Measurements from ENCODE around the gene XPO6. TPM values are rescaled to one million over a fixed set of nuclear protein-coding genes. Genes with fewer than 3 reads are reported as not detected.

Gene XPO6
- total and polyA plus RNA-seq, 5 donors = 19.9 to 36.4 (median 32.2) TPM

DNA sequence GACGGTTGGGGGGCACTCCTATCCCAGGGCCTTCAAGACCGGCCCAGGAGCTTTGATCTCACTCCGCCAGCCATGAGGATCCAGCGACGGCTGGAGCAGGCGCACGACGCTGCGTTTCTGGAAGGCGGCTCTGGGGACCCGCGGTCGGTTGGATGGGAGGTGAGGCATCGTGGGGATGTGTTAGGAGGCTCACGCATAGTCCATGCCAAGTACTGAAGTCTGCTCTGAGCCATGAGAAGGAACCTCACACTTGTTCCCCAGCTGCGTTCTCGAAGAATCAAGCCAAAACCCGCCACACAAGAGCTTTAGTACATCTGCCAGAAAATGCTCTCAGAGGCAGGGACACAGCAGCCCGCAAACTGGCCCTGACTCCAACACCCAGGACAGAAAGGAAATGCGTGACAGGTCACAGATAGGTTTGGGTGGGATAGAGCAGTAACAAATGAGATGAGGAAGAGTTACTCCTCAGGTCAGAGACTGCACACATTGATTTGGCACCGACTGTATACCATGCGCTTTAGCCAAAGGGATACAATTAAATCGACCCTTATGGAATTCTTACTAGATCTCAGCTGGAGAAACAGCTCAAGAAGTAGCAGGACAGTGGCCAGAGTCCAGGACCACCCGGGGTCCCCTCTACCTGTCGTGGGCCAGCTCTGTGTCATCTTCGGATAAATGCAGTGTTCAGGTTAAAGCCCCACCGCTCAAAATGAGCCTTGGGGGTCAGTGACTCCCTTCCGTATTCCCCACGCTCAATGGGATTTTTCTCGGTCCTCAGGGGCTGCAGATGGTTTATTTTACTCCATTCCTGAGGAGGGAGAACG is 141.6 kb downstream of the XPO6 start:
- no peaks in the 10 kb centered on the region for H3K27me3 ChIP-seq (ENCODE audit: control insufficient read depth, insufficient read depth)
- DNase-seq (peak in 1 of 3 donors; percentile 47), ATAC-seq (no peak)

DNA sequence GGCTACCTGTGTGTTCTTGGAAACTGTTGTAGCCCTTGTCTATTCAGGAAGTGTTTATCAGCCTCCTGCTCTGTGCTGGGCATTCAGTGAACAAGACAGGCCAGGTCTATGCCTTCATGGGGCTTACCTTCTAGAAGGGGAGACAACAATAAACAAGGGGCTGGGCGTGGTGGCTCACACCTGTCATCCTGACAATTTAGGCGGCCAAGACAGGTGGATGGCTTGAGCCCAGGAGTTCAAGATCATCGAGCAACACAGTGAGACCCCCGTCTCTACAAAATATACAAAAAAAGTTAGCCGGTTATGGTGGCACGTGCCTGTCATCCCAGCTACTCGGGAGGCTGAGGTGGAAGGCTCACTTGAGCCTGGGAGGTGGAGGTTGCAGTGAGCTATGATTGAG is 142.8 kb downstream of the XPO6 start:
- Histone ChIP-seq H3K27ac (ENCODE audit: low read length) (no peak overlapping the region), H3K4me3 (ENCODE audit: low read length) (no peak overlapping the region), H3K9me3 (ENCODE audit: control insufficient read depth, low read length) (no peaks in the 10 kb centered on the region), H3K27me3 (ENCODE audit: control insufficient read depth, insufficient read depth) (no peaks in the 10 kb centered on the region), H3K4me1 (ENCODE audit: control insufficient read depth, insufficient read depth, low read length) (no peaks in the 10 kb centered on the region)
- ATAC-seq = no peak
- intact Hi-C loops (cut with DNase I) = loop anchor here in 2 of 4 donors (5.0 to 10.0 kb wide), 2 partner anchors 92 to 434 kb away; no protein-coding TSS in a partner anchor
- 90% methylated on average over 7 of the region's 7 CpGs for WGBS
- DNase-seq = no peak

More for the DNA sequence above, 141.6 kb downstream of the XPO6 start:
- H3K9me3 ChIP-seq (ENCODE audit: control insufficient read depth, low read length) = no peaks in the 10 kb centered on the region
- H3K4me3 ChIP-seq (ENCODE audit: low read length) = no peak overlapping the region
- 56% methylated on average over 31 of the region's 31 CpGs for WGBS
- H3K27ac ChIP-seq (ENCODE audit: low read length) = no peak overlapping the region
- intact Hi-C loops (cut with DNase I) = loop anchor here in 3 of 4 donors (5.0 to 10.0 kb wide), 3 partner anchors 93 to 435 kb away; no protein-coding TSS in a partner anchor
- H3K4me1 ChIP-seq (ENCODE audit: control insufficient read depth, insufficient read depth, low read length) = no peaks in the 10 kb centered on the region

DNA sequence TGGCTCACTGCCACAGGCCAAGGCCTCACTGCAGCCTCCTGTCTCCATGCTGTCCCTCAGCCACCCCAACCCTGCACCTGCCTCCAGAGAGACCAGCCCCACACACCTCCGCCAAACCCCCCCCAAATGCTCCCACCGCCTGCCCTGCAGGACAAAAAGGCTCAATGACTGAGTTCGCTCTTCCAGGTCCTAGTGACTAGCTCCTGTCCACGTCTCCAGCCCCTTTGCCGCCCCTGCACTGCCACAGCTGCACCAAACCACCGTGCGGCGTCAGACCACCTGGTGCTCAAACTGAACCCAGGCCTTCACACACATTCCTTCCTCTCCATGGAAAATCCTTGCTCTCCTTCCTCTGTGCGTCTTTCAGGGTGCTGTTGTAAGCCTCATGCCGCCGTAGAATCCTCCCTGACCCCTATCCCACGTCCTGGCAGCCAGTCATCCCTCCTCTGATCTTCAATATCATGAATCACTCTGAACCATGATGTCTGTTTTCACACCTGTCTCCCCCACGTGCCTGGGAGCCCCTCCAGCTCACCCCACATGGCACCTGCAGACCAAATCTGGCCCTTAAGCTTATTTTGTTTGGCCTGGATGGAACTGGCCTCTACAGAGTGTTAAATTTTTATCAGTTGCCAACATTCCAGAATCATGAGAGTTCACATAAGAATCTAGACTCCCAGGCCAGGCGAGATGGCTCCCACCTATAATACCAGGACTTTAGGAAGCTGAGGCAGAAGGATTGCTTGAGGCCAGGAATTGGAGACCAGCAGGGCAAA is 144.0 kb downstream of the XPO6 start:
- ATAC-seq (peak; percentile 67 to 79), DNase-seq (peak in 2 of 3 donors; percentile 65 to 70)
- Histone ChIP-seq H3K27ac (ENCODE audit: low read length) (peak overlapping the region; percentile 31), H3K4me1 (ENCODE audit: control insufficient read depth, insufficient read depth, low read length) (no peaks in the 10 kb centered on the region), H3K4me3 (ENCODE audit: low read length) (no peak overlapping the region), H3K27me3 (ENCODE audit: control insufficient read depth, insufficient read depth) (no peaks in the 10 kb centered on the region), H3K9me3 (ENCODE audit: control insufficient read depth, low read length) (no peaks in the 10 kb centered on the region)
- whole genome bisulfite sequencing = 57% methylated on average over 14 of the region's 14 CpGs
- intact Hi-C loops (cut with DNase I) = loop anchor here in 2 of 4 donors (5.0 to 10.0 kb wide), 2 partner anchors 90 to 433 kb away; no protein-coding TSS in a partner anchor

DNA sequence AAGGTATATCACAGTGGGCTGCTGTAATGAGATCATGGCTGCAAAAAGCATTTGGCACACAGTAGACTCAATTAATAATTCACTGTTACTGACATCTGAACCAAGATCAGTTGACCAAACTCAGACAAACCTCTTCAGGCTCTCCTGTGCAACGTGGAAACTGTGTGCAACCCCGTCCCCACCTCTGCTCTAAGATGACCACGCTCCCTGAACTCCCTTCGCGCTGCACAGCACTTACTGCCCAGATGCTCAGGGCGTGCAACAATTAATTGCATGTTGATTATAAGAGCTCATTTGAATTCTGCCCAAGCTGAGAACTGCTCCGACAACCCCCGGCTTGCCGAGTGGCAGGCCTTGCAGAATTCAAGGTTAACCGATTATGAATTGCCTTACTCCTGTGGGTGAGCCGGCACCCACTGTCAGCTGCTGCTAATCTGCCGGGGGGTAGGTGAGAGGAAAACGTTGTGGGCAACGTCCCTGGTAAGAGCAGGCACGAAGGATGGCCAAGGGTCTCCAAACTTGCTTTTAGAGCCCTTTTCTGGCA is 147.0 kb downstream of the XPO6 start:
- WGBS = 77% methylated on average over 15 of the region's 15 CpGs
- peaks cover 3% of the 10 kb centered on the region for H3K4me1 ChIP-seq (ENCODE audit: control insufficient read depth, insufficient read depth, low read length)
- DNase-seq (no peak), ATAC-seq (no peak)
- no peaks in the 10 kb centered on the region for H3K9me3 ChIP-seq (ENCODE audit: control insufficient read depth, low read length)
- no peaks in the 10 kb centered on the region for H3K27me3 ChIP-seq (ENCODE audit: control insufficient read depth, insufficient read depth)
- H3K27ac ChIP-seq (ENCODE audit: low read length) = no peak overlapping the region
- H3K4me3 ChIP-seq (ENCODE audit: low read length) = no peak overlapping the region
- intact Hi-C loops (cut with DNase I) = loop anchor here in 3 of 4 donors (5.0 to 10.0 kb wide), 3 partner anchors 87 to 430 kb away; no protein-coding TSS in a partner anchor

DNA sequence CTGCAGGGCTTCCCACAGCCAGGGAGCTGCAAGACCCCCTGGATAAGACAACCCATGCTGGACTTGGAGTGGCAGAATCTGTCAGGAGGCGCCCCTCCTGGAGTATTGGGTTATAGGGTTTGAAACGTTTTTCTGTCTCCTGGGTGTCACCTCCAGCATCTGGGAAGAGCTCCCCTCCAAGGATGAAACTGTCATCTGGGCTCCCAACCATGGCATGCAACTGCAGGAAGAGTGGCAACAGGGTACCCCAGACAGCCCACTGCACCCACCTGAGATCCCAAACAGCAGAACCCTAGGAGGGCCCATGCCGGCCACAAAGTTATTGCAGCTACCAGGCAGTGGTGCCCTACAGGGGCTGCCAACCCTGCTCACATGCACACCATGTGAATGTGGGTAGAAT is 147.6 kb downstream of the XPO6 start:
- Histone ChIP-seq H3K9me3 (ENCODE audit: control insufficient read depth, low read length) (no peaks in the 10 kb centered on the region), H3K4me1 (ENCODE audit: control insufficient read depth, insufficient read depth, low read length) (peaks cover 3% of the 10 kb centered on the region), H3K27ac (ENCODE audit: low read length) (no peak overlapping the region), H3K4me3 (ENCODE audit: low read length) (no peak overlapping the region), H3K27me3 (ENCODE audit: control insufficient read depth, insufficient read depth) (no peaks in the 10 kb centered on the region)
- intact Hi-C loops (cut with DNase I) = loop anchor here in 2 of 4 donors (5.0 to 10.0 kb wide), 3 partner anchors 87 to 429 kb away; no protein-coding TSS in a partner anchor
- 49% methylated on average over 3 of the region's 3 CpGs for WGBS
- ATAC-seq = no peak
- DNase-seq = no peak

DNA sequence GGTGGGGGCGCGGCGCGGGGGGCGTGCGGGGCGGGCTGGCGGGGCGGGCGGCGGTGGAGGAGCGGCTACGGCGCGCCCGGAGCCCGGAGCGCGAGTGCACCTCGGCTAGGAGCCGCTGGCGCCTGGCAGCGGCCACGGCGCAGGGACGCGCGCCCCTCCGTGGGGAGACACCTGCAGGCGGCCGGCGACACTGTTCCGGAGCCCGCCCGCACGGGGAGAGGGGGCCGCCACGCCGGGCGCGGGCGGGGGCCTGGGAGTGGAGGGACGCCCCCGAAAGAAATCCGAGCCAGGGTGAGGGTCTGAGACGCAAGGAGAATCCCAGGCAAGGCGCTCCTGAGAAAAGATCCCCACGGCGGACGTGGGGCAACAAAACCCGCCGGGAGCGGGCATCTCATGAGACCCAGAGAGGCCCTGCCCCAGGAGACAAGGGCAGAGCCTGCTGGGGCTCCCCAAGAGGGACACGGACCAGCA is 148.1 kb downstream of the XPO6 start, which contains the start of gene GSG1L:
GSG1L (minus strand) TSS at position 124 of the 471 bp plus-strand sequence. CDS start 290 bp downstream, outside the sequence.
- H3K9me3 ChIP-seq (ENCODE audit: control insufficient read depth, low read length) = no peaks in the 10 kb centered on the region
- peaks cover 3% of the 10 kb centered on the region for H3K4me1 ChIP-seq (ENCODE audit: control insufficient read depth, insufficient read depth, low read length)
- intact Hi-C loops (cut with DNase I) = loop anchor here in 2 of 4 donors (5.0 to 10.0 kb wide), 3 partner anchors 86 to 429 kb away; no protein-coding TSS in a partner anchor
- DNase-seq (peak in 1 of 3 donors; percentile 65), ATAC-seq (peak in 1 of 2 donors; percentile 52)
- 2% methylated on average over 54 of the region's 54 CpGs for WGBS
- peak within 1 kb of the TSS; percentile 73 for H3K4me3 ChIP-seq (ENCODE audit: low read length)
- no peaks in the 10 kb centered on the region for H3K27me3 ChIP-seq (ENCODE audit: control insufficient read depth, insufficient read depth)
- H3K27ac ChIP-seq (ENCODE audit: low read length) = peak within 1 kb of the TSS; percentile 31

DNA sequence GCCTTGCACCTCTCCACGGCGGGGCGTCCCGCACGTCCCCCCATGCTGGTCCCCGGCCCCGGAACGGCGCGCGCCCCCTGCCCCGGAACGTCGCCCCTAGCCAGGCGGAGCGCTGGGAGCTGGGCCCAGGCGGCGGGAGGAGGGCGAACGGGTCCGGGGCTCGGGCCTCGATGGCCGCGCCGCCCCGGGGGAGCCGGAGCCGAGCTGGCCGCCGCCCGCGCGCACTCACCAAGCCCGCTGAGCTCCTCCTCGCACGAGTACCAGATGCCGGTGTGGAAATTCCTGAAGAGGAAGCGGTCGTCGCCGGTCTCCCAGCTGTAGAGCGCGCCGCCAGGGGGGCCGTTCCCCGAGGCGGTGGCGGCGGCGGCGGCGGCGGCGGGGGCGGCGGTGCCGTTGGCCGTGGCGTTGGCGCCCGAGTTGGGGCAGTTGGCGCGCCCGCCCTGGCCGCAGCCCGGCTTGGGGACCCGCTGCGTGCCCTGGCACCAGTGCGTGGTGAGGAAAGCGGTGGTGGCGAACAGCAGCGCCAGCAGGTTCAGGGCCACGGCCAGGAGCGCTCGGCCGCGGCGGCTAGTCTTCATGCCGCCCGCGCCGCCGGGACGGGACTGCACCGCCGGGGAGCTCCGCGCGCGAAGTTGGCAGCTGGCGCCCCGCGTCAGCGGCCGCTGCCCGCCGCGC is 148.8 kb downstream of the XPO6 start:
- WGBS = under 1% methylated on average over 99 of the region's 99 CpGs
- ATAC-seq (no peak), DNase-seq (no peak)
- intact Hi-C loops (cut with DNase I) = loop anchor here in 2 of 4 donors (5.0 to 10.0 kb wide), 3 partner anchors 86 to 428 kb away; no protein-coding TSS in a partner anchor
- no peaks in the 10 kb centered on the region for H3K27me3 ChIP-seq (ENCODE audit: control insufficient read depth, insufficient read depth)
- peaks cover 3% of the 10 kb centered on the region for H3K4me1 ChIP-seq (ENCODE audit: control insufficient read depth, insufficient read depth, low read length)
- H3K27ac ChIP-seq (ENCODE audit: low read length) = peak overlapping the region; percentile 31
- H3K9me3 ChIP-seq (ENCODE audit: control insufficient read depth, low read length) = no peaks in the 10 kb centered on the region
- peak overlapping the region; percentile 73 for H3K4me3 ChIP-seq (ENCODE audit: low read length)

DNA sequence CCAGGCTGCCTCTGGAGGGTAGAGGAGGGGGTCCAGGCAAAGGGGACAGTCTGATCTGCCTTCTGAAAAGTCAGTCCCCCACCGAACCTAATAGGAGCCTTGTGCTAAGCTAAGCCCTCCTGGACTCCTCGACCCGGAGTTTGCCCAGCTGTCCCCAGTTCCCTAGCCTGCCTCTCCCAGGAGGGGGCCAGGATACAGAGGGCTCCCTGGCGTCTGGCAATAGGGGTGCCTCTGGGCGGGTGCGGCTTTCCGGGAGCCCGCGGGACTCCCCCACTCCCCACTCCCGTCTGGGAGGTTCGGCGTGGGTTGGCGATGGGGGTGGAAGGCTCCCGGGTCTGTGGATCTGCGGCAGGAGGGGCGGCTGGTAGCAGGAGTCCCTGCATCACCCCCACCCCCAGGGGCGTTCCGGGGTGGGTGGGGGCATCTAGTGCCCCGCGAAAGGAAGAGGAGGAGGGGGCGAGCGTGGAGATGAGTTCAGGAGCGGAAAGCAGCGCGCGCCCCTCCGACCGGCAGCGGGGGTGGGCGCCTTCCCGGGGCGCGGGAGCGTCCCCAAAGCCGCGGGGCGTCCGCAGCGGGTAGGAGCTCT is 149.4 kb downstream of the XPO6 start:
- ATAC-seq = peak in 1 of 2 donors; percentile 21
- Histone ChIP-seq H3K4me1 (ENCODE audit: control insufficient read depth, insufficient read depth, low read length) (peaks cover 3% of the 10 kb centered on the region), H3K4me3 (ENCODE audit: low read length) (peak overlapping the region; percentile 73), H3K27me3 (ENCODE audit: control insufficient read depth, insufficient read depth) (no peaks in the 10 kb centered on the region), H3K27ac (ENCODE audit: low read length) (no peak overlapping the region), H3K9me3 (ENCODE audit: control insufficient read depth, low read length) (no peaks in the 10 kb centered on the region)
- 6% methylated on average over 39 of the region's 39 CpGs for WGBS
- no peak for DNase-seq
- intact Hi-C loops (cut with DNase I) = loop anchor here in 2 of 4 donors (5.0 to 10.0 kb wide), 3 partner anchors 85 to 428 kb away; no protein-coding TSS in a partner anchor

DNA sequence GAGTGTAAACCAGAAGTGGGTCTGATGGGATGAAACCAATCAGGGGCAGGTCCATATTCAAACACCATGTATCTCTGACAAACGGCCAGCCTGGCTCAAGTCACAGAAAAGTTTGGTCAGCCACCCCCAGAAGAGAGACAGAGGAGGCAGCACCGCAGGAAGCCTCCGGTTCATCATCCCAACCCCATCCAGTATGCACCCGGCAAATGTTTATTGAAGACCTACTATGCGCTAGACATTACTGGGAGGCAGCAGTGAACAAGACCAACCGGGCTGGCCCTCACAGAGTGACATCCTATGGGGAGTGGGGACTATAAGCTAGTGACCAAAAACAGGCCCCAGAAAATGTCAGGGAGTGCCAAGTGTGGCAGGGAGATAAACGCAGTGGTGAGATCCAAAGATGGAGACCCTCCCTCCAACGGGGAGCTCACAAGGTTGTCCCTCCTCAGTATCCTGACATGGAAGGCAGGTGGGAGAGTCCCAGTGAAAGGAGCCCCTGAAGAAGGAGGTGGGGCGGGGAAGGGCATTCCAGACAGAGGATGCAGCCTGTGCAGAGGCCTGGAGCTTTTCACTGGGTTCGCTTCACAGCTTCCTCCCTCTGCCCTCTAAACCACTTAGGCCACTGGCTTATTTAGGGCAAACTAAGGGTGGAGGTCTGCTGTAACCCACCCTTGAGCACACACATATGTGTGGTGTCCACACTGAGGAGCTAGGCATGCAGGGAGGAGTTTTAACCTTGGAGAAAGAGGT is 150.2 kb downstream of the XPO6 start:
- intact Hi-C loops (cut with DNase I) = loop anchor here in 2 of 4 donors (5.0 to 10.0 kb wide), 3 partner anchors 84 to 427 kb away; no protein-coding TSS in a partner anchor
- 74% methylated on average over 10 of the region's 10 CpGs for WGBS
- H3K9me3 ChIP-seq (ENCODE audit: control insufficient read depth, low read length) = no peaks in the 10 kb centered on the region
- H3K4me1 ChIP-seq (ENCODE audit: control insufficient read depth, insufficient read depth, low read length) = peaks cover 3% of the 10 kb centered on the region
- H3K27ac ChIP-seq (ENCODE audit: low read length) = no peak overlapping the region
- DNase-seq = no peak
- H3K27me3 ChIP-seq (ENCODE audit: control insufficient read depth, insufficient read depth) = no peaks in the 10 kb centered on the region
- H3K4me3 ChIP-seq (ENCODE audit: low read length) = no peak overlapping the region
- ATAC-seq = no peak
